ENCODE data around the gene NYAP2.

Gene NYAP2

DNA sequence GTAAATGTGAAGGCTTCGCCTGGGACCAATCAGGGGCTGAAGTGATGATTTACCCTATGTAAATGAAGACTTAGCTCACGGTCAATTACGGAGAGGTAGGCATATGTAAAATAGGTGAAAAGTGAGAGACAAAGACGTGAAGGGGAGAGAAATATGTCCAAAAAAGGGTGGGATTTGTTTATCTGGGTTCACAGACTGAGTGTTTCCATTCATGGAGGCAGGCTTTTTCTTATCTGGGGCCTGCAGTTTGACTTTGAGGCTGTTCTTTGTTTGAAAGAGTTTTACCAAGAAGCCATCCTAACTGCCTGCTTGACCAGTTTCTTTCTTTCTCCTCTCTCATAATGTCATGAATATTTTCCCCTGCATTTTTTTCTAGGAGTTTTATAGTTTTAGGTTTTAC is 202.7 kb downstream of the NYAP2 start:
- TF ChIP-seq, protein P1, sequence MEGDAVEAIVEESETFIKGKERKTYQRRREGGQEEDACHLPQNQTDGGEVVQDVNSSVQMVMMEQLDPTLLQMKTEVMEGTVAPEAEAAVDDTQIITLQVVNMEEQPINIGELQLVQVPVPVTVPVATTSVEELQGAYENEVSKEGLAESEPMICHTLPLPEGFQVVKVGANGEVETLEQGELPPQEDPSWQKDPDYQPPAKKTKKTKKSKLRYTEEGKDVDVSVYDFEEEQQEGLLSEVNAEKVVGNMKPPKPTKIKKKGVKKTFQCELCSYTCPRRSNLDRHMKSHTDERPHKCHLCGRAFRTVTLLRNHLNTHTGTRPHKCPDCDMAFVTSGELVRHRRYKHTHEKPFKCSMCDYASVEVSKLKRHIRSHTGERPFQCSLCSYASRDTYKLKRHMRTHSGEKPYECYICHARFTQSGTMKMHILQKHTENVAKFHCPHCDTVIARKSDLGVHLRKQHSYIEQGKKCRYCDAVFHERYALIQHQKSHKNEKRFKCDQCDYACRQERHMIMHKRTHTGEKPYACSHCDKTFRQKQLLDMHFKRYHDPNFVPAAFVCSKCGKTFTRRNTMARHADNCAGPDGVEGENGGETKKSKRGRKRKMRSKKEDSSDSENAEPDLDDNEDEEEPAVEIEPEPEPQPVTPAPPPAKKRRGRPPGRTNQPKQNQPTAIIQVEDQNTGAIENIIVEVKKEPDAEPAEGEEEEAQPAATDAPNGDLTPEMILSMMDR (conservative IDR thresholded peaks at IDR 0.05; ENCODE audit: low read length) = no peak
- no peak overlapping the region for H3K4me3 ChIP-seq (ENCODE audit: low read length)
- no peak for DNase-seq (ENCODE audit: low read depth)

DNA sequence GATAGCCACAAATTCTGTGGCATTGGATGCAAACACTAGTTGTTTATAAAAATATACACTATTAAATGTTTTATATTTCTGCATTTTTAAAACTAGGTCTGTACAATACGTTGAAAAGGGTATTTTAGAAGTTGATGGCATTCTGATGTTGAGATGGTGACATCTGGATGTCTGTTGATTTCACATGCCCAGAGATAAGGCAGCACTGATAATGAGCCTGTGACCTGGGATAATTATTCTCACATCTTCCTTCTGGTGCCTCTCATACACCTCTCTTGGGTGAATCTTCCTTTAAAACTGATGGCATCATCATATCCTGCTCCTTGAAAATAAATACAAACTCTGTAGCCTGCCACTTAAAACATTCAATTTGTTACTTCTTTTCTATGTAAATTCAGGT is 208.6 kb downstream of the NYAP2 start:
- H3K4me3 ChIP-seq (ENCODE audit: low read length) = no peak overlapping the region
- TF ChIP-seq, protein P1 (conservative IDR thresholded peaks at IDR 0.05; ENCODE audit: low read length) = no peak
- no peak for DNase-seq (ENCODE audit: low read depth)

DNA sequence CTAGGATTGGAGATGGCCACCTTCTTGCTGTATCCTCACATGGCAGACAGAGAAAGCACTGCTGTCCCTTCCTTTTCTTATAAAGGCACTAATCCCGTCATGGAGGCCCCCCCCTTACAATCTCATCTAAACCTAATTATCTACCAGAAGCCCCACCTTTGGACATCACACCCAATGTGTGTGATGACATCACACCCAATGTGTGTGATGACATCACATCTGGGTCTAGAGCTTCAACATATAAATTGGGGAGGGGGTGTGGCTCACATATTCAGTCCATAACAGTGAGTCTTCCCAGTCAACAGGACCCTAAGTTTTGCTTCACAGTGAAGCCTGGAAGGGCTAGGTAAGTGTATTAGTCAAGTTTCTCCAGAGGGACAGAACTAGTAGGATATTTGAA is 213.1 kb downstream of the NYAP2 start:
- H3K4me3 ChIP-seq (ENCODE audit: low read length) = no peak overlapping the region
- TF ChIP-seq, protein P1 (conservative IDR thresholded peaks at IDR 0.05; ENCODE audit: low read length) = no peak
- no peak for DNase-seq (ENCODE audit: low read depth)

- TF ChIP-seq, protein P1 (conservative IDR thresholded peaks at IDR 0.05; ENCODE audit: low read length) = no peak
- DNase-seq (ENCODE audit: low read depth) = no peak
- H3K4me3 ChIP-seq (ENCODE audit: low read length) = no peak overlapping the region
Measured at GRCh38 chr2:225614915-225615314, 215.4 kb downstream of the NYAP2 start.

DNA sequence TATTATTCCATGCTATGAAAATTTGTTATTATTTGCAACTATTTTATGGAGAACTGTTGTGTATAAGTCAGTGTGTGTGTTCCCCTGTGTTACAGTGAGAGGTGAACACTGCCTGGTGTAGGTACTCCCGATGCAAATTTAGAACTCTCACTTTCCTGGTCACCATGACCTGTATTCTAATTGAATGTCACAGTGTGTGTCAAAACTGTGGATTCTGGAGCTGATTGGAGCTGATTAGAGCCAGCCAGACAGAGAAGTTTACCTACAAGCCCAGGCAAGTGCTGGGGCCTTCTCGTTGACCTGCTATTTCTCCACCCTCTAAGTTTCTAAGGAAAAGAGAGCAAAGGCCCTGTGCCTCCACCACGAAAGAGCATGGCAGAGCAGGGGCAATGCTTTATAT is 216.0 kb downstream of the NYAP2 start:
- no peak for DNase-seq (ENCODE audit: low read depth)
- TF ChIP-seq, protein P1 (conservative IDR thresholded peaks at IDR 0.05; ENCODE audit: low read length) = no peak
- no peak overlapping the region for H3K4me3 ChIP-seq (ENCODE audit: low read length)

DNA sequence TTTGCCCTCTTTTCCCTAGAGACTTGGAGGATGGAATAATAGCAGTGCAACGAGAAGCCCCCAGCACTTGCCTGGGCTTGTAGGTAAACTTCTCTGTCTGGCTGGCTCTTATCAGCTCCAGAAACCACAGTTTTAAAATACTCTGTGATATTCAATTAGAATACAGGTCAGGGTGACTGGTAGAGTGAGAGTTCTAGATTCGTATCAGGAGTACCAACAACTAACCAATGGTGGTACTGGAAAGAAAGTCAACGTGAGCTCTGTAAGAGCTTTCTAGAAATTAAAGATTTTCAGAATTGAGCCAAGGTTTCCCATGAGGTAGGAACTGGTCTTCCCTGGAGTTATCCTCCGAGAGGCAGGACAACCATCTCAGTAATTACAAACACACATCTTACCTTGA is 216.9 kb downstream of the NYAP2 start:
- DNase-seq (ENCODE audit: low read depth) = no peak
- TF ChIP-seq, protein P1 (conservative IDR thresholded peaks at IDR 0.05; ENCODE audit: low read length) = no peak
- H3K4me3 ChIP-seq (ENCODE audit: low read length) = no peak overlapping the region

DNA sequence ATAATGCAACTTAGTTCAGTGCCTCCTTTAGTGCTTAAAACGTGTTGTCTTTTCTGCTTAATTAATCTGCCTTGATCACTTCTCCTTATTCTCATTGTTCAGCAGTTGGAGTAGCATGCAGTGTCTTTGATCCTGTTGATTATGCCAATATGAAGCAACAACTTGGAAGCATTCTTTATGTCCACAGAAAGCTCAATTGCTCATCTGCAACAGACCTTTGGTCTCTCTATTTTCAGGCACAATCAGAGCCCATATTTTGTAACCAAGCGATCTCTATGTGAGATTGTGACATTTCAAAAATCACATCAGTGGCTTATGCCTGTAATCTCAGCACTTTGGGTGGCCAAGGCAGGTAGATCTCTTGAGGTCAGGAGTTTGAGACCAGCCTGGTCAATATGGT is 217.3 kb downstream of the NYAP2 start:
- H3K4me3 ChIP-seq (ENCODE audit: low read length) = no peak overlapping the region
- TF ChIP-seq, protein P1 (conservative IDR thresholded peaks at IDR 0.05; ENCODE audit: low read length) = no peak
- no peak for DNase-seq (ENCODE audit: low read depth)

Measured in AG10803 (cell line).